ENCODE data around the gene KCNIP1. TPM values are rescaled to one million over a fixed set of nuclear protein-coding genes. Genes with fewer than 3 reads are reported as not detected.

The KCNIP1 gene
- polyA plus RNA-seq, 3 donors, result not detected

GRCh38 chr5:170651604-170652277, 147.9 kb downstream of the KCNIP1 start:
- H3K27ac ChIP-seq (ENCODE audit: low read depth in 1 of 2, low read length in 2 of 2), result no peak overlapping the region
- intact Hi-C loops (cut with micrococcal nuclease), result no loop called here
- Mint-ChIP-seq H3K4me1 (peaks cover 3% of the 10 kb centered on the region), H3K27ac (peak overlapping the region in 1 of 7 donors; percentile 62), H3K36me3 (no peaks in the 10 kb centered on the region), H3K9me3 (no peaks in the 10 kb centered on the region), H3K27me3 (ENCODE audit: low read depth in 3 of 3) (peaks cover 3 to 18% (median 8%) of the 10 kb centered on the region in 3 donors), H3K4me3 (no peak overlapping the region)
- H2AFZ ChIP-seq (ENCODE audit: insufficient read depth, low read depth, low read length, poor library complexity, severe bottlenecking), result no peak overlapping the region
- 20% methylated on average over 4 of the region's 11 CpGs for WGBS (ENCODE audit: insufficient coverage)
- no peaks in the 10 kb centered on the region for H3K4me1 ChIP-seq (ENCODE audit: control insufficient read depth in 1 of 2, insufficient read depth in 2 of 2, low read length in 2 of 2)
- no peak overlapping the region for H3K4me2 ChIP-seq (replicated peaks; ENCODE audit: extremely low read depth, low read length, poor library complexity, severe bottlenecking)
- no peak for DNase-seq
- no peak overlapping the region for H3K9ac ChIP-seq (ENCODE audit: insufficient read depth, low read length, poor library complexity, severe bottlenecking)
- no peak for TF ChIP-seq CTCF (IDR thresholded peaks at IDR 0.05)
- H3K9me3 ChIP-seq (replicated peaks in 1 of 2; ENCODE audit: control insufficient read depth in 1 of 2, insufficient read depth in 1 of 2, low read length in 2 of 2), result no peaks in the 10 kb centered on the region
- peaks cover 4 to 11% of the 10 kb centered on the region in 2 donors for H3K27me3 ChIP-seq (ENCODE audit: control insufficient read depth in 2 of 2, insufficient read depth in 2 of 2, low read length in 2 of 2)
- H4K20me1 ChIP-seq (ENCODE audit: insufficient read depth, low read length), result no peaks in the 10 kb centered on the region
- H3K79me2 ChIP-seq (ENCODE audit: insufficient read depth, low read length), result no peaks in the 10 kb centered on the region
- H3K36me3 ChIP-seq (replicated peaks in 1 of 2; ENCODE audit: control insufficient read depth in 1 of 2, insufficient read depth in 2 of 2, low read length in 2 of 2), result no peaks in the 10 kb centered on the region
- no peak overlapping the region for H3K4me3 ChIP-seq (replicated peaks in 1 of 3; ENCODE audit: low read depth in 2 of 3, low read length in 3 of 3)

DNA sequence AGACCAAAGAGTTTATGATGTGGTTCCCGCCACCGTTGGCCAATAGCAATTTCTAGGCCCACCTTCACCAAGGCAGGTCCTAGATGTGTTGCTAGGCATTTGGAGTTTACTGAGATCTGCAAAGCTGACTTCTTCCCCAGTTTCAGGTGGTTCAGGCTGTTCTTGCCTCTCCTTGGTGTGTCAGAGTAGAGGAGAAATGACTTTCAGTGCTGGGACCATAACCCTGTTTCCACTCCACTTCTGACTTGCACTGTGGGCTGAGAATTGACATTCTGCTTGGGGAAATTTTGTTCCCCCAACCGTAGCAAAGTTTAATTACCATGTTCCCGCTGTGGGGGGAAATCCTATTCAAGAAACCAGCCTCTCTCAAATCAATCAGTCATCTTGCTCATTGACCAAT, 151.7 kb downstream of the KCNIP1 start:
- Histone ChIP-seq H3K4me2 (replicated peaks; ENCODE audit: extremely low read depth, low read length, poor library complexity, severe bottlenecking) (no peak overlapping the region), H3K79me2 (ENCODE audit: insufficient read depth, low read length) (no peaks in the 10 kb centered on the region), H3K36me3 (replicated peaks in 1 of 2; ENCODE audit: control insufficient read depth in 1 of 2, insufficient read depth in 2 of 2, low read length in 2 of 2) (no peaks in the 10 kb centered on the region), H3K9ac (ENCODE audit: insufficient read depth, low read length, poor library complexity, severe bottlenecking) (no peak overlapping the region), H3K9me3 (replicated peaks in 1 of 2; ENCODE audit: control insufficient read depth in 1 of 2, insufficient read depth in 1 of 2, low read length in 2 of 2) (no peaks in the 10 kb centered on the region), H3K27me3 (ENCODE audit: control insufficient read depth in 2 of 2, insufficient read depth in 2 of 2, low read length in 2 of 2) (peaks cover 0 to 3% of the 10 kb centered on the region in 2 donors), H3K4me3 (replicated peaks in 1 of 3; ENCODE audit: low read depth in 2 of 3, low read length in 3 of 3) (no peak overlapping the region), H3K4me1 (ENCODE audit: control insufficient read depth in 1 of 2, insufficient read depth in 2 of 2, low read length in 2 of 2) (no peaks in the 10 kb centered on the region), H3K27ac (ENCODE audit: low read depth in 1 of 2, low read length in 2 of 2) (no peak overlapping the region), H4K20me1 (ENCODE audit: insufficient read depth, low read length) (no peaks in the 10 kb centered on the region), H2AFZ (ENCODE audit: insufficient read depth, low read depth, low read length, poor library complexity, severe bottlenecking) (no peak overlapping the region)
- Mint-ChIP-seq H3K9me3 (no peaks in the 10 kb centered on the region), H3K27ac (no peak overlapping the region), H3K36me3 (no peaks in the 10 kb centered on the region), H3K4me1 (peaks cover 3% of the 10 kb centered on the region), H3K27me3 (ENCODE audit: low read depth in 3 of 3) (peaks cover 7 to 12% (median 9%) of the 10 kb centered on the region in 3 donors), H3K4me3 (no peak overlapping the region)
- no peak for TF ChIP-seq CTCF (IDR thresholded peaks at IDR 0.05)
- no peak for DNase-seq
- intact Hi-C loops (cut with micrococcal nuclease), result no loop called here
- WGBS (ENCODE audit: insufficient coverage), result 100% methylated on average over 1 of the region's 4 CpGs
